Sigmoid colon (tissue), 4 donors: ENCODE results near the gene DNAL1.

Experiments used
- CTCF ChIP-seq, 4 experiments: fragments of 450-650 bp in 3 of 4; fragments of 200-600 bp in 1 of 4; IDR thresholded peaks; one replicate each; pipeline ENCODE4 v1.5.1; 2016 to 2019; ENCODE audit warnings: antibody characterized with exemption in 4 of 4, mild to moderate bottlenecking in 3 of 4, moderate library complexity in 2 of 4
- EP300 ChIP-seq, 4 donors: sonication (generic); formaldehyde crosslinking; IDR thresholded peaks; one replicate each; pipeline ENCODE4 v1.6.1; 2017; ENCODE audit warnings: antibody characterized with exemption in 4 of 4
- POLR2A ChIP-seq, 2 donors: fragments of 450-650 bp; IDR thresholded peaks; one replicate each; pipeline ENCODE4 v1.6.1; 2016; ENCODE audit warnings: antibody characterized with exemption in 2 of 2, mild to moderate bottlenecking in 2 of 2, moderate library complexity in 2 of 2
- POLR2AphosphoS5 ChIP-seq, 4 donors: sonication (generic); formaldehyde crosslinking; IDR thresholded peaks; one replicate each; pipeline ENCODE4 v1.6.1; 2017; ENCODE audit warnings: antibody characterized with exemption in 4 of 4

GRCh38 chr14:73717711-73718417 lies 73.1 kb downstream of the DNAL1 start:
- TF ChIP-seq POLR2AphosphoS5 (IDR thresholded peaks at IDR 0.05): peak; percentile 11 to 66 (median 58)
- TF ChIP-seq POLR2A (IDR thresholded peaks at IDR 0.05): no peak
- no peak for TF ChIP-seq CTCF (IDR thresholded peaks at IDR 0.05)
- no peak for TF ChIP-seq EP300 (IDR thresholded peaks at IDR 0.05)
